H4 (cell line): ENCODE measurements around the gene MRGPRG. TPM values are rescaled to one million over a fixed set of nuclear protein-coding genes. Genes with fewer than 3 reads are reported as not detected.
"Not testable (repeated sequence)": the region's sequence is repeated elsewhere in the genome, so short reads cannot be mapped to it uniquely, and the experiment has no call there.

Source experiments
- DNase-seq: peaks from one replicate; pipeline ENCODE4 v3.0.0-alpha.2; 2015; ENCODE audit warnings: low spot score
- total RNA-seq: library from RNA; depleted of rRNA; stranded (reverse); fragments of >200 nt; shearing (Covaris generic); gene quantifications from 2 replicates; pipeline ENCODE4 v1.2.3, GENCODE V29; 2014; rRNA removed

The MRGPRG gene
- total RNA-seq, 1 experiment from 2014 or later: not detected

GRCh38 chr11:3176487-3176886 is 42.1 kb downstream of the MRGPRG start:
- DNase-seq: no peak

DNA sequence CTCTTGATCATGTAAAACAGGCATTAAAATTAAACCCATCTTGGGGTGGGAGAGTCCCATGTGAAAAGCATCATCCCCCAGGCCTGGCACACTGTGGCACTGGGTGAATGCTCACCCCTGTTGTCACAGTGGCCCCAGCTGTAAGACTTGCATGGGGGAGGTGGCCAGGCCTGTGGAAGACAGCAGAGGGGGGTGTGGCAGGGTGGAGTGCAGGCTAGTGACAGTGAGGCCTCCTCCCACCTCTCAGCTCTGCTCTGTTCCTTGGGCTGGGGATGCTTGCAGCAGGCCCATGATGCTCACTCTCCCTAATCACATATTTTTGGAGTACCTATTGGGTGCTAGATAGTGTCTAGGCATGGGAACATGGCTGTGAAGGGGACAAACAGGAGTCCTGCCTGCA is 43.4 kb downstream of the MRGPRG start:
- DNase-seq: no peak

GRCh38 chr11:3174387-3174786 is 44.2 kb downstream of the MRGPRG start:
- no peak for DNase-seq

GRCh38 chr11:3173795-3174194 is 44.8 kb downstream of the MRGPRG start:
- DNase-seq: no peak

DNA sequence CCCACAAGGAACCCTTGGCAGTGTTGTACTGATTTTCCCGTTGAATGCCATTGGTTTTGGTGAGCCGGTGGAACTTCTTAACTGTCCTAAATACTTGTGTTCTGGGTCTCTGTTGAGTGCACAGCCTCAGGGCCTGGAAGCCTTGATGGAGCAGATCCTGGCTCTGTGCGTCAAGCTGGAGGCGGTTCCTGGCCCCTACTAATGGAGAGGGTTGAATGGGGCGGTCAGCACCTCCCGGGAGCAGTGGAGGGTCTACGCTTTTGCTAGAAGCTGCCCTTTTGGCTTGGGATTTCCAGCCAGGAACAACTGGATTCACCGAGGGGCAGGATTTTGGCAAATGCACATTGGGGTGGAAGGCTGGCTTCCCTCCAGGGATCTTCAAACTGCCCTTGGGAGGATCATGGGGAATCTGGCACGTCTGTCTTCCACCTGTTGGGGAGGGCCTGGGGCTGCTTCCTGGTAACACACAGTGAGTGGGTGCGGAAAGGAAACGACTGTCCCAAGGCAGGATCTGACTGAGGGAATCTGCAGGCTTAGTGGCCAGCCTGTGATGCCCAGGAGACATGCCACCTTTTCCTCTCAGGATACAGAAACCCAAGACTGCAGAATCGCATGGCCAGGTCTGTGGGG is 46.6 kb downstream of the MRGPRG start:
- no peak for DNase-seq

- DNase-seq: no peak
Observed at GRCh38 chr11:3170756-3171650, 47.6 kb downstream of the MRGPRG start.

- peak; percentile 79 for DNase-seq
Observed at GRCh38 chr11:3170044-3170755, 48.4 kb downstream of the MRGPRG start.

DNA sequence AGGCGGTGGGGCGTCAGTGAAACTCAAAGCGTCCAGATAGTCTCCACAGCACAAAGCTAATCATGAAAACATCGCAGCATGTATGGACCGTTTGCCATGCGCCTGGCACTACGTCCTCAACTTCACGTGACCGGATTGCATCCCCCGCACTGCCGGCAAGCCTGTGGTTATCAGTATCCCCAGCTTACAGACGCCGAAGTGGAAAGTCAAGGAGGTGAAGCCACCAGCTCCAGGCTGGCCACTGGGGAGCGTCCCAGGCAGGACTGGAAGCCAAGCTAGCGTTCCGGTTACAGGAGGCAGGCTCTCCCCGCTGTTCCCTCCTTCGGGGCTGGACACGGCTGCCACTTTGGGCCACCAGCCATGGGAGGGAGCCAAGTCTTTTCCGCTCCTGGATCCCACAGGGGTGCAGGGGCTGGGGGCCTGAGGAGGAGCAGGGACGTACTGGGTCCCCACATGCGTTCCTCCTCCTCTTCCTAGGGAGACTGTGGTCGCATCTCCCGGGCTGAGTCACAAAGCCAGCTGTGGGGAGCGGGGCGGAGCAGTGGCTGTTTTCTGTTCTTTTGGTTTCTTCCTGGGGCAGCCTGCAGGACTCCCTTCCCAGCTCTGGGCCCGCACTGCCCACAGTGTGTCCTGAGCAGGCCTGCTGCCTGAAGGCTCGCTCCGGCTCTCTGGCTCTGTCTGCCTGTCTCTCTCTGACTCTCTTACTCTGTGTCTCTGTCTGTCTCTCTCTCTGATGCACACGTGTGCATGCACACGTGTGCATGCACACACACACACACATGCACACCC is 49.2 kb downstream of the MRGPRG start:
- peak; percentile 81 for DNase-seq

- not testable (repeated sequence) for DNase-seq
Observed at GRCh38 chr11:3168742-3169254, 49.8 kb downstream of the MRGPRG start.

Other genes with a start within 250 kb of the MRGPRG start
- 104 and 128 TPM in 2 replicates for gene NAP1L4, start 226.5 kb downstream of the MRGPRG start, total RNA-seq
- 110 and 115 TPM in 2 replicates for gene CARS1, start 161.4 kb downstream of the MRGPRG start, total RNA-seq
- 9.2 and 12.7 TPM in 2 replicates for gene OSBPL5, start 53.5 kb downstream of the MRGPRG start, total RNA-seq
- gene MRGPRE, start 13.6 kb upstream of the MRGPRG start, total RNA-seq: not detected in 2 replicates
- gene ZNF195, start 160.3 kb upstream of the MRGPRG start, total RNA-seq: 29.7 and 33.7 TPM in 2 replicates